8988T (cell line): Measurements from ENCODE around the gene PLSCR2.
"Not testable (repeated sequence)": the region's sequence is repeated elsewhere in the genome, so short reads cannot be mapped to it uniquely, and the experiment has no call there.

Experiments used
- DNase-seq: peaks from one replicate; pipeline ENCODE4 v3.0.0; 2011

The PLSCR2 gene

GRCh38 chr3:146476094-146476740 is 6.9 kb upstream of the PLSCR2 start:
- DNase-seq: no peak

DNA sequence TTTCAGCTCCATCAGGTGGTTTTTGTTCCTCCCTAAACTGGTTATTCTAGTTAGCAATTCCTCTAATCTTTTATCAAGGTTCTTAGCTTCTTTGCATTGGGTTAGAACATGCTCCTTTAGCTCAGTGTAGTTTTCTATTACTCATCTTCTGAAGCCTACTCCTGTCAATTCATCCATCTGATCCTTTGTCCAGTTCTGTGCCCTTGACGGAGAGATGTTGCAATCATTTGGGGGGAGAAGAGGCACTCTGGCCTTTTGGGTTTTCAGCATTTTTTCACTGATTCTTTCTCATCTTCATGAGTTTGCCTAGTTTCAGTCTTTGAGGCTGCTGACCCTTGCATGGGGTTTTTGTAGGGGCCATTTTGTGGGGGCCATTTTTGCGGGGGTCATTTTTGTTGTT is 5.6 kb upstream of the PLSCR2 start:
- DNase-seq: not testable (repeated sequence)

GRCh38 chr3:146473726-146474125 is 4.4 kb upstream of the PLSCR2 start:
- DNase-seq: no peak

DNA sequence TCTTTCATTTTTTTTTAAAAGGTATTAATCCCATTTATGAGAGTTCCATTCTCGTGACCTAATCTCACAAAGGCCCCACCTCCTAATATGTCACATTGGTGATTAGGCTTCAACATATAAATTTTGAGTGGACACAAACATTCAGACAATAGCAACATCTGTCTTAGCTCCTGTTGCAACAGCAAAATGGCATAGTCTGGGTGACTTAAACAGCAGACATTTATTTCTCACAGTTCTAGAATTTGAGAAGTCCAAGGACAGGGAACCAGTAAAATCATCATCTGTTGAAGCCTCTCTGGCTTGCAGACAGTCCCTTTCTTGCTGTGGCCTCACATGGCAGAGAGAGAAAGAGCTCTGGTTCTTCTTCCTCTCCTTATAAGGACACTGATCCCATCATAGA is 3.2 kb upstream of the PLSCR2 start:
- no peak for DNase-seq

DNA sequence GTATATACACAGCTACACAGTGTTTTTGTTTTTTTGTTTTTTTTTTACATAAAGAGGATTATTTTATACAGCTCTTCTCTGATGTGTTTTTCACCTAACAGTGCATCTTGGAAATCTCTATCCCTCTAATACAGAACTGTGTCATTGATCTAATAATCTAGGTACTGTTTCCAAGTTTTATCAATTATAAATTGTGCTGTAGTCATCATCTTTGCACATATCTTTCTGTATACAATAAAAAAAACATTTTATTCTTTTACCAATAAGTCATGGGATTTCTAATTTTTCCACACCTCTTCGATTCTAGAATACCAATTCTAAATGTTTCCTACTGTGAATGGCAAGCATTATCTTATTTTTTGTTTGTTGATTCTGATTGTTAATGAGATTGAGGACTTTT is 1.7 kb upstream of the PLSCR2 start:
- no peak for DNase-seq

- no peak for DNase-seq
These were observed 1.1 kb upstream of the PLSCR2 start for GRCh38 chr3:146470425-146470990.

- DNase-seq: no peak
These were observed 651 bp downstream of the PLSCR2 start for GRCh38 chr3:146468671-146469149.

GRCh38 chr3:146468234-146468633 is 1.1 kb downstream of the PLSCR2 start:
- no peak for DNase-seq

DNA sequence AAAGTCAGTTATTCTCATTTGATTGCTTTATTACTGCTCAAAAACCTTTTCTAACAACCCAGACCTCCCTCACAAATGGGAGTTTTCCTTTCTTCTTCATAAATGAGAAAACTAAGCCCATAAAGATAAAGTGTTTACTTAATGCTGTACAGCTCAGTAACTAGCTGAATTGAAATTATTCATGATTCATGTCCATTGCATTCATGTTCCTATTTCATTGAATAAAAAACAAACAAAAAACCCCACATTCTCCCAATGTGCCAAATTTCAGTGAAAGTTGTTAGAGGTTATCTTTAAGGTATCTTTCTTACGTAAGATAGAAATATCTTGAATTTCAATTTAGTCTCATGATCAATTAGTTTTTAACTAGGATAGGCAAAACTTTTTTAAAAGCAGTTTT is 2.8 kb downstream of the PLSCR2 start:
- no peak for DNase-seq

DNA sequence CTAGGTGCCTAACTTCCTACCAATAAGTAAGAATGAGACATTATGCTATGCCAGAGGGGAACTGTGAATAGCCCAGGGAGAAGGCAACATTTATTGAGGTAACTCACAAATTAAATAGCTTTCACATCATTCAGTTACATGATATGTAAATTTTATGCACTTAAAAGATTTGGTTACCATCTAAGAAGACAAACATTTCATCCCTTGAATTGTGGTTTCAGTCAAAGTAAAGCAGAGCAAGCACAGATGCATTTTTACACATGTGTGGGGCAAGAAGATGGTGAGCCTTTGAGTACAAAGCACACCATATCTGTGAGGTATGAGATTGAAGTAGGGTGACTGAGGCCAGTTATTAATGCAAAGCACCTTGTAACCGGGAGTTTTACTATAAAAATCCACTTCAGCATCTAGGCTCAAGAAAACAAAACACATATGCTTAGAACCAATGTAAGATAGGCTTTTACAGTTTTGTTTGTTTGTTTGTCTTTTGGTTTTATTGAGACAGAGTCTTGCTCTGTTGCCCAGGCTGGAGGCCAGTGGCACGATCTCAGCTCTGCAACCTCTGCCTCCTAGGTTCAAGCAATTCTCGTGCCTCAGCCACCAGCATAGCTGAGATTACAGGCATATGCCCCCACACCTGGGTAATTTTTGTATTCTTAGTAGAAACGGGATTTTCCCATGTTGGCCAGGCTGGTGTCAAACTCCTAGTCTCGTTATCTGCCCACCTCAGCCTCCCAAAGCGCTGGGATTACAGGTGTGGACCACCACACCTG is 3.5 kb downstream of the PLSCR2 start:
- DNase-seq: no peak

DNA sequence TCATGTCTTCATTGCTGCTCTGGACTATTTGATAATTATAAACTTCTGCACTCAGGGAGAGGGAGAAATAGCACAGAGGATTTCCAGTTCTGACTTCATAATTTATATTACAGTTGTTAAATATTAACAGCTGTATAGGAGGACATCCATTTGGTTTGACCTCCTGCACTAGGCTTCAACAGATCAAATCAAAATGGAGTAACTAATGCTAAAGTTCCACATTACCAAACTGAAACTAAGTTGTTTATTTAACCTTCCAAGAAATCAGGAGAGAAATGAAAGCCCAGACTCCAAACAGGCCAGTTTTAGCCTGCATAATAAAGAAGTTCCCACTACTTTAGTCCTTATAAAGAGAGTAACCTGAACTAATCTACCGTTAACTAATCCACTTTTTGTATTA is 4.6 kb downstream of the PLSCR2 start:
- DNase-seq: no peak

DNA sequence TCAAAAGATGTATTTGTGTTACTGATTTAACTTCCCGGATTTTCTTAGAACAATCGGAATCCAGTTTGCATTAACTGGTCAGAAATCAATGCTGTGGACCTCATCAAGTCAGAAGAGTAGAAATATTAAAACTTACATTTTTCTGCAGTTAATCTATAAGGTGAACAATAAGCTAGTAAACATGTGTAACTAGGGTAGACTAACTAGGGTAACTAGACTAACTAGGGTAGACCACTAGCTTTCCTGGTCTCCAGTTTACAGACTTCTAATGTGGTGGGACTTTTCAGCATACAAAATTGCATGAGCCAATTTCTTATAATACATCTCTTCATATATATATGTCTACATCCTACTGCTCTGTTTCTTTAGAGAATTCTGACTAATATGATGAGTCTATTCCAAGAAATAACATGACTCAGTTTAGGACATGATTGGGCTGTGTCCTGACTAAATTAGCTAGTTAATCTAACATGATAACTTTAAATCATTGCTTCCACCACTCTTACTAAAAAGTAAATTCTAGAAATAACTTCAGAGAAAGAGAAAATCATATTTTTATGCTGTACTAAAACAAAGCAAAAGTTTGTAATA is 5.3 kb downstream of the PLSCR2 start:
- DNase-seq: no peak

DNA sequence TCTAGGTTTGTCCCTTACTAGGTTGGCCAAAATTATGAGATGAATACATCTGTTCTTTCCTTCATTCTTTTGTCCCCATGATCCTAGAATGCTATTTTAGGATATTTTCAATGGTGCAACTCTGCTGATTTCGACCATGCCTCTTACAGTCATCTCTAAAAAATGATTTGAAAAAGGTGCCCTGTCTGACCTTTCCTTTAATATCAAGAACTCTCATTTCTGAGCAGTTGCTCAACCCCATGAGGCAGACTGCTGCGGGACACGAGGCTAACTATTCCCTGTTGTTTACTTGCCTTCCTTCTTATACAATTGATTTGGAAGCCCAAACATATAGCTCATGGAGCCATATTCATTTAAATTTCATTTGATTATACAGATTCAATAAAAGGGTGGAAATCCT is 14.6 kb downstream of the PLSCR2 start:
- DNase-seq: no peak

- no peak for DNase-seq
These were observed 19.7 kb downstream of the PLSCR2 start for GRCh38 chr3:146449613-146450012.

GRCh38 chr3:146449076-146449475 is 20.3 kb downstream of the PLSCR2 start:
- DNase-seq: no peak

DNA sequence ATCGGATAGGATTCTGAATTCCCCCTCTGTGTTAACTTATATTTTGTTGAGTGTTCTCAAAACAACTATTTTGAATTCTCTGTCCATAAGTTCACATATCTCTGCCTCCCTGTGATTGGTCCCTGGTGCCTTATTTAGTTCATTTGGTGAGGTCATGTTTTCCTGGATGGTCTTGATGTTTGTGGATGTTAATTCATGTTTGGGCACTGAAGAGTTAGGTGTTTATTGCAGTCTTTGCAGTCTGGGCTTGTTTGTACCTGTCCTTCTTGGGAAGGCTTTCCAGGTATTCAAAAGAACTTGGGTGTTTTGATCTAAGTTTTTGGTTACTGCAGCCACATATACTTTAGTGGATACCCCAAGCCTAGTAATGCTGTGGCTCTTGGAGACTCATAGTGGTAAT is 23.3 kb downstream of the PLSCR2 start:
- no peak for DNase-seq

DNA sequence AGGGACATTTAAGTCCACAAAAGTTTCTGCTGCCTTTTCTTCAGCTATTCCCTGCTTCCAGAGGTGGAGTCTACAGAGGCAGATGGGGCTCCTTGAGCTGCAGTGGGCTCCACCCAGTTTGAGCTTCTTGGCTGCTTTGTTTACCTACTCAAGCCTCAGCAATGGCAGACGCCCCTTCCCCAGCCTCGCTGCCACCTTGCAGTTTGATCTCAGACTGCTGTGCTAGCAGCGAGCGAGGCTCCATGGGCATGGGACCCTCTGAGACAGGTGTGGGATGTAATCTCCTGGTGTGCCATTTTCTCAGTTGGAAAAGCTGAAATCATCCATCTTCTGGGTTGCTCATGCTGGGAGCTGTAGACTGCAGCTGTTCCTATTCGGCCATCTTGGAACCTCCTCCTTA is 29.1 kb downstream of the PLSCR2 start:
- DNase-seq: not testable (repeated sequence)

DNA sequence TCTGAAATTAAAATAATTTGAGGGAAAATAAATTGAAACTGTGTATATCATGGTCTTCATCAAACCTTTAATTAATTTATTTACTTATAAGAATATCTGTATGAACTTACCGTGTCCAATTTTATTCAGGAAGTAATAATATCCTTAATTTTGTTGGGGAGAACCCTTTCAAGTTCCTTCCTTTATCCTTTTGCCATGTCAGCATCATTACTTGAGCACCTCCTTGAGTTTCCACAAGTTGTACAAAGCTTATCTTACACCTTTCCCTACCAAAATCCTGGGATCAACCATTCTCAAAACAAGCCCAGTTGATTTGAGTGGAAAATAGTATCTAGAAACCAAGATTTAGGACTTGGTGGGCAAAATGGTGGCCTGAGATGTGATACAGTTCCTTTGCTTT is 37.3 kb downstream of the PLSCR2 start:
- no peak for DNase-seq

DNA sequence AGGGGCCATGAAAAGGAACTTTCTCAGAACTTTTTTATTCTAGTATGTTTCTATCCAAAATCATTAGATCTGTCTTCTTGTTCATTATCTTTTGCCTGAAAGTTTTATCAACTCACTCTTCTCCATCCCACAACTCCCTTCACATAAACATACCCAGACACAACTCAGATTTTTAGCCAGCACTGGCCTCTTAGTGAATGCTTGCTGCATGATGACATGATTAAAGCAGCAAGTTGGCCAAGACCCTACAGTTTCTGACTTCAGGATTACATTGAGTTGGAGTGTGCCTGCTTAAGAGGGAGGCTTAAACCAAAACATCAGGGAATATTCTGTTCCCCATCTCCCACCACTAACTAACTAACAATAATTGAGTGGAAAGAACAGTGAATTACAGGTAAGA is 38.1 kb downstream of the PLSCR2 start:
- no peak for DNase-seq

GRCh38 chr3:146425341-146425740 is 44.0 kb downstream of the PLSCR2 start:
- no peak for DNase-seq

DNA sequence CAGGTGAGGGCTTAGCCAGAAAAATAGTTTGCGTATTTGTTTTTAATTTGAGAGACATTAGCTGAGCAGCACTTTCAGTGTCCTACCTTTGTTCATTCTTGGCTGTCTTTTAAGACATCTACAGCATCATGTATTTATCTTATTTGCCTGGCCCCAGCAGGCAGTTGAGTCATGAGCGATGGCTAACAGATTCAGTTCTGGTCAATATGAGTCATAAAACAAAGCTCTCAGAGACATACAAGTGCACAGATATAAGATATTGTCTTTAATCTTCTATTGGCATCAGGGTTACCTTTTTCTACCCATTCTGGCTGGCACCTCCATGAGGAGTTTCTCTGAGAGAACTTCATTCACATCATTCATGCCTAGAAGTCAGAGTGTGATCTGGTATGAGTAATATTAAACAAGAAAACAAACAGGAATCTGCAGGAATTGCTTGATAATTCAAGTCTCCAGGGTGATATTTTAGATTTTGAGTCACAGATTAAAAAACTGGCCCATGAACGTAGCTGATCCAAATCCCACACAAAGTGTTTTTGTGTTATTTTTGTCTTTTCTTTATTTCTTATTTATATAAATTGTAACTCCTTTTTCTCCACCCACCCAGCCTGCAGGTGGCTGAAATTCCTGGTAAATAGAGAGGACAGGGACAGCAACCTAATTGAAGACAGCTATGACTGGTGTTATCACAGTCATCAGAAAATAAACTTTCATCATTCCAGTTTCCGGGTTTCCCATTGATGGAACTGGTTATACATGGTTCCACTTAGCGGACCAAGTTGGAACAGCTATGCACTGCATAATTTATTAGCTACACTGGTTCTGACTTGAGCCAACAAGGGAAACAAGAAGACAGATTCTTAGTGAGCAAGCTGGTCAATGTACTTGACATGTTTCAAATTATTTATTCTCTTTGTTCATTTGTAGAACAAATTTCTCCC is 47.3 kb downstream of the PLSCR2 start:
- no peak for DNase-seq

GRCh38 chr3:146416366-146416765 is 53.0 kb downstream of the PLSCR2 start:
- DNase-seq: no peak

DNA sequence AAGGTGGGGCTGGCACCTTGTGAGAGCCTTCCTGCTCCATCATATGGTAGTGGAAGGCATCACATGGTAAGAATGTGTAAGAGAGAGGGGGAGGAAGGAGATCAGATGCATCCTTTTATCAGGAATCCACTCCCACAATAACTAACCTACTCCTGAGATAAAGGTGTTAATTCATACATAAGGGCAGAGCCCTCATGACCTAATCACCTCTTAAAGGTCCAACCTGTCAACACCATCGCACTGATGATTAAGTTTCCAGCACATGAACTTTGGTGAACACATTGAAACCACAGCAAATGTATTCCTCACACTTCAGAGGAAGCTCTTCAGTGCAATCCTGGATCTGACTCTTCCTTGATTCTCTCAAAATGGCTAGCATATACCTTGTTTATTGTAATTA is 55.4 kb downstream of the PLSCR2 start:
- no peak for DNase-seq
